ENCODE measurements around the gene TRIM62.
"Not testable (repeated sequence)": the region's sequence is repeated elsewhere in the genome, so short reads cannot be mapped to it uniquely, and the experiment has no call there.

The TRIM62 gene

GRCh38 chr1:33131191-33131590 lies 50.7 kb downstream of the TRIM62 start:
- DNase-seq = no peak

GRCh38 chr1:33130297-33130696 lies 51.5 kb downstream of the TRIM62 start:
- peak; percentile 33 to 50 for DNase-seq

- DNase-seq = peak in 1 of 2 experiments; percentile 11
Observed at GRCh38 chr1:33128781-33129180, 53.1 kb downstream of the TRIM62 start.

GRCh38 chr1:33127001-33127823 lies 54.6 kb downstream of the TRIM62 start:
- peak; percentile 99 for DNase-seq

GRCh38 chr1:33126411-33127000 lies 55.3 kb downstream of the TRIM62 start:
- DNase-seq = peak in 1 of 2 experiments; percentile 13

GRCh38 chr1:33124647-33125046 lies 57.2 kb downstream of the TRIM62 start:
- not testable (repeated sequence) for DNase-seq

- no peak for DNase-seq
Observed at GRCh38 chr1:33123266-33123665, 58.6 kb downstream of the TRIM62 start.

- DNase-seq = peak in 1 of 2 experiments; percentile 13
Observed at GRCh38 chr1:33122483-33123178, 59.2 kb downstream of the TRIM62 start.

GRCh38 chr1:33121728-33122127 lies 60.1 kb downstream of the TRIM62 start:
- peak in 1 of 2 experiments; percentile 6 for DNase-seq

- peak in 1 of 2 experiments; percentile 11 for DNase-seq
Observed at GRCh38 chr1:33120436-33121231, 61.2 kb downstream of the TRIM62 start.

- peak in 1 of 2 experiments; percentile 5 for DNase-seq
Observed at GRCh38 chr1:33119532-33120217, 62.2 kb downstream of the TRIM62 start.

GRCh38 chr1:33119050-33119449 lies 62.8 kb downstream of the TRIM62 start:
- peak in 1 of 2 experiments; percentile 4 for DNase-seq

- peak in 1 of 2 experiments; percentile 3 for DNase-seq
Observed at GRCh38 chr1:33118274-33118673, 63.6 kb downstream of the TRIM62 start.

- DNase-seq = peak in 1 of 2 experiments; percentile 2
Observed at GRCh38 chr1:33117440-33118085, 64.3 kb downstream of the TRIM62 start.

GRCh38 chr1:33111965-33112364 lies 69.9 kb downstream of the TRIM62 start:
- DNase-seq = no peak

GRCh38 chr1:33110477-33110876 lies 71.4 kb downstream of the TRIM62 start:
- DNase-seq = no peak

GRCh38 chr1:33100119-33100415 lies 81.8 kb downstream of the TRIM62 start:
- DNase-seq = not testable (repeated sequence)

- peak; percentile 82 to 83 for DNase-seq
Observed at GRCh38 chr1:33099290-33100118, 82.3 kb downstream of the TRIM62 start.

- DNase-seq = no peak
Observed at GRCh38 chr1:33098371-33098770, 83.5 kb downstream of the TRIM62 start.

GRCh38 chr1:33097762-33098161 lies 84.1 kb downstream of the TRIM62 start:
- no peak for DNase-seq

- DNase-seq = no peak
Observed at GRCh38 chr1:33097137-33097611, 84.7 kb downstream of the TRIM62 start.
